IMR-90 (cell line): ENCODE measurements around the gene TMPRSS7. TPM values are rescaled to one million over a fixed set of nuclear protein-coding genes. Genes with fewer than 3 reads are reported as not detected.

Experiments used
- ATAC-seq: fragments of 200-7000 bp; cut with Tn5 transposase; 2 replicates; pipeline ENCODE4 v1.9.1; 2020; ENCODE audit warnings: low read depth, mild to moderate bottlenecking, moderate library complexity
- BruUV-seq: library from RNA; stranded (reverse); fragments of 400-500 nt; replicated peaks from 2 replicates; lab custom pipeline; 2021; lab: Mats Ljungman, UMichigan
- CTCF ChIA-PET: fragments of 300-600 bp; formaldehyde crosslinking; extraction: SDS; loops from one replicate; lab custom pipeline; 2021; ENCODE audit warnings: antibody characterized with exemption; lab: Yijun Ruan, JAX
- POLR2A ChIA-PET: fragments of 300-600 bp; sonication (Branson Sonifier 250); formaldehyde crosslinking; loops from one replicate; lab custom pipeline; 2022; ENCODE audit warnings: antibody characterized with exemption; ENCODE audit not compliant: unreplicated experiment; lab: Charles Lee
- DNase-seq: peaks from one replicate; pipeline ENCODE4 v3.0.0; 2013
- H2AFZ ChIP-seq: replicated peaks from 2 replicates; pipeline ENCODE3; 2013; ENCODE audit warnings: low read length, mild to moderate bottlenecking; ENCODE audit not compliant: poor library complexity
- H2AK5ac ChIP-seq: 2 replicates; pipeline ENCODE4 v1.6.1; 2013; ENCODE audit warnings: low read depth, low read length, inconsistent platforms
- H2AK9ac ChIP-seq: replicated peaks from 2 replicates; pipeline ENCODE3; 2013; ENCODE audit warnings: mild to moderate bottlenecking, low read depth, low read length, moderate library complexity; ENCODE audit not compliant: poor library complexity
- H2BK120ac ChIP-seq: 2 replicates; pipeline ENCODE4 v1.6.1; 2013; ENCODE audit warnings: low read depth, low read length, inconsistent platforms
- H2BK15ac ChIP-seq: 3 replicates; pipeline ENCODE4 v1.6.1; 2013; ENCODE audit warnings: low read depth, low read length, inconsistent platforms
- H2BK20ac ChIP-seq: 2 replicates; pipeline ENCODE4 v1.6.1; 2013; ENCODE audit warnings: low read depth, mild to moderate bottlenecking, inconsistent platforms, low read length, moderate library complexity
- H2BK5ac ChIP-seq: 2 replicates; pipeline ENCODE4 v1.6.1; 2013; ENCODE audit warnings: mild to moderate bottlenecking, low read depth, low read length, inconsistent platforms; ENCODE audit not compliant: poor library complexity, severe bottlenecking
- H3K14ac ChIP-seq: replicated peaks from 2 replicates; pipeline ENCODE4 v1.6.1; 2013; ENCODE audit warnings: low read depth, low read length, inconsistent platforms
- H3K18ac ChIP-seq: 2 replicates; pipeline ENCODE4 v1.6.1; 2013; ENCODE audit warnings: low read depth, low read length, control low read depth
- H3K23ac ChIP-seq: 2 replicates; pipeline ENCODE4 v1.6.1; 2013; ENCODE audit warnings: low read depth, low read length, inconsistent platforms
- H3K27ac ChIP-seq: 2 replicates; pipeline ENCODE4 v1.5.1; 2013; ENCODE audit warnings: mild to moderate bottlenecking, control low read depth, low read length; ENCODE audit not compliant: insufficient read depth
- H3K27me3 ChIP-seq: 2 replicates; pipeline ENCODE4 v1.6.1; 2013; ENCODE audit warnings: low read length; ENCODE audit not compliant: control insufficient read depth, insufficient read depth
- H3K36me3 ChIP-seq: 2 replicates; pipeline ENCODE4 v1.6.1; 2013; ENCODE audit warnings: low read length, mixed read lengths; ENCODE audit not compliant: control insufficient read depth, insufficient read depth
- H3K4ac ChIP-seq: 2 replicates; pipeline ENCODE4 v1.6.1; 2013; ENCODE audit warnings: low read depth, low read length, inconsistent platforms
- H3K4me1 ChIP-seq: 2 replicates; pipeline ENCODE4 v1.6.1; 2013; ENCODE audit warnings: low read length, mixed read lengths; ENCODE audit not compliant: control insufficient read depth, insufficient read depth
- H3K4me2 ChIP-seq: 2 replicates; pipeline ENCODE4 v1.6.1; 2013; ENCODE audit warnings: low read depth, mild to moderate bottlenecking, control low read depth, low read length, moderate library complexity
- H3K4me3 ChIP-seq: 2 replicates; pipeline ENCODE4 v1.5.1; 2013; ENCODE audit warnings: low read depth, mild to moderate bottlenecking, control low read depth, low read length, moderate library complexity; ENCODE audit not compliant: insufficient read depth
- H3K56ac ChIP-seq: 2 replicates; pipeline ENCODE4 v1.6.1; 2013; ENCODE audit warnings: low read length, inconsistent platforms; ENCODE audit not compliant: insufficient read depth; ENCODE audit errors: extremely low read depth
- H3K79me1 ChIP-seq, 2 experiments: 2 replicates each; pipeline ENCODE4 v1.6.1; 2013; ENCODE audit warnings: low read length in 2 of 2, inconsistent platforms in 1 of 2, low read depth in 1 of 2
- H3K9ac ChIP-seq: 2 replicates; pipeline ENCODE4 v1.6.1; 2013; ENCODE audit warnings: low read depth, low read length, control low read depth
- H3K9me1 ChIP-seq: 2 replicates; pipeline ENCODE4 v1.6.1; 2013; ENCODE audit warnings: low read length, inconsistent platforms; ENCODE audit not compliant: insufficient read depth
- H3K9me3 ChIP-seq: 2 replicates; pipeline ENCODE4 v1.6.1; 2013; ENCODE audit warnings: low read length; ENCODE audit not compliant: control insufficient read depth, insufficient read depth
- H4K20me1 ChIP-seq: 2 replicates; pipeline ENCODE4 v1.6.1; 2013; ENCODE audit warnings: low read length, inconsistent platforms; ENCODE audit not compliant: insufficient read depth
- H4K5ac ChIP-seq: 2 replicates; pipeline ENCODE4 v1.6.1; 2013; ENCODE audit warnings: mild to moderate bottlenecking, low read depth, low read length, control low read depth
- H4K8ac ChIP-seq, 2 experiments: 2 replicates each; pipeline ENCODE4 v1.6.1; 2013; ENCODE audit warnings: low read depth in 2 of 2, low read length in 2 of 2, control low read depth in 1 of 2, inconsistent platforms in 1 of 2
- H4K91ac ChIP-seq: 2 replicates; pipeline ENCODE4 v1.6.1; 2013; ENCODE audit warnings: low read depth, low read length, inconsistent platforms; ENCODE audit not compliant: insufficient read depth
- BHLHE40 ChIP-seq: fragments of 150-350 bp; IDR thresholded peaks from 2 replicates; pipeline ENCODE4 v1.6.1; 2016; ENCODE audit warnings: mild to moderate bottlenecking, low read depth, low read length
- CEBPB ChIP-seq: IDR thresholded peaks from 2 replicates; pipeline ENCODE4 v1.6.1; 2012; ENCODE audit warnings: low read depth, low read length, improper control_type of control experiment
- CHD1 ChIP-seq: IDR thresholded peaks from 2 replicates; pipeline ENCODE4 v1.6.1; 2012; ENCODE audit warnings: low read depth, low read length, improper control_type of control experiment
- CTCF ChIP-seq: conservative IDR thresholded peaks from 2 replicates; pipeline ENCODE4 v1.5.1; 2012; ENCODE audit warnings: mild to moderate bottlenecking, low read depth, low read length, improper control_type of control experiment
- FOS ChIP-seq: fragments of 150-350 bp; IDR thresholded peaks from 2 replicates; pipeline ENCODE4 v1.6.1; 2016; ENCODE audit warnings: low read depth, low read length
- MAFK ChIP-seq: IDR thresholded peaks from 2 replicates; pipeline ENCODE4 v1.6.1; 2012; ENCODE audit warnings: low read depth, low read length, improper control_type of control experiment
- MAZ ChIP-seq: IDR thresholded peaks from 2 replicates; pipeline ENCODE4 v1.6.1; 2012; ENCODE audit warnings: low read depth, mild to moderate bottlenecking, low read length, improper control_type of control experiment, moderate library complexity, borderline replicate concordance
- MXI1 ChIP-seq: IDR thresholded peaks from 2 replicates; pipeline ENCODE4 v1.6.1; 2012; ENCODE audit warnings: low read depth, mild to moderate bottlenecking, low read length, moderate library complexity, borderline replicate concordance
- RCOR1 ChIP-seq: IDR thresholded peaks from 2 replicates; pipeline ENCODE4 v1.6.1; 2012; ENCODE audit warnings: mild to moderate bottlenecking, low read length, improper control_type of control experiment; ENCODE audit not compliant: insufficient replicate concordance
- RFX5 ChIP-seq: IDR thresholded peaks from 2 replicates; pipeline ENCODE4 v1.8.0; 2012; ENCODE audit warnings: low read depth, mild to moderate bottlenecking, low read length, moderate library complexity
- SMC3 ChIP-seq: fragments of 150-350 bp; IDR thresholded peaks from 2 replicates; pipeline ENCODE4 v1.6.1; 2016; ENCODE audit warnings: low read depth, mild to moderate bottlenecking, antibody characterized with exemption, low read length, moderate library complexity
- WGBS, 2 experiments: methylation state at CpG; one replicate each; pipeline versions ENCODE4 v1.1.5 to v1.1.7; 2013; ENCODE audit warnings: missing lambda C conversion rate in 2 of 2; ENCODE audit not compliant: insufficient read length in 1 of 2; ENCODE audit errors: extremely low coverage in 2 of 2; 5-methylcytosine and 5-hydroxymethylcytosine counted together
- dilution Hi-C: fragments of 300-500 bp; cut with HindIII; formaldehyde crosslinking; loops from one replicate; pipeline ENCODE4 v1.14.3; 2018; ENCODE audit warnings: low sequenced_read_pairs; ENCODE audit not compliant: unreplicated experiment
- in situ Hi-C: fragments of 300-500 bp; cut with MboI; formaldehyde crosslinking; loops from 3 replicates; pipeline ENCODE4 v1.14.3; 2019; ENCODE audit warnings: low sequenced_read_pairs, inconsistent platforms, mixed read lengths
- intact Hi-C: fragments of 100-400 bp; cut with micrococcal nuclease; formaldehyde crosslinking; loops from 2 replicates; pipeline ENCODE4 v1.10.0; 2022
- polyA plus RNA-seq, 3 experiments: library from polyadenylated mRNA; depleted of rRNA; stranded (reverse); fragments of >200 nt; gene quantifications; 2 replicates each; pipeline ENCODE4 v1.2.3, GENCODE V29; 2012; ENCODE audit warnings: low replicate concordance in 1 of 3
- total RNA-seq: library from RNA; depleted of rRNA; stranded (reverse); fragments of >200 nt; gene quantifications from 2 replicates; pipeline ENCODE4 v1.2.3, GENCODE V29; 2012

Gene TMPRSS7
- total and polyA plus RNA-seq, 2 of the 4 experiments (the other 2 are of a cell fraction): 0.07 TPM; not detected in 1

DNA sequence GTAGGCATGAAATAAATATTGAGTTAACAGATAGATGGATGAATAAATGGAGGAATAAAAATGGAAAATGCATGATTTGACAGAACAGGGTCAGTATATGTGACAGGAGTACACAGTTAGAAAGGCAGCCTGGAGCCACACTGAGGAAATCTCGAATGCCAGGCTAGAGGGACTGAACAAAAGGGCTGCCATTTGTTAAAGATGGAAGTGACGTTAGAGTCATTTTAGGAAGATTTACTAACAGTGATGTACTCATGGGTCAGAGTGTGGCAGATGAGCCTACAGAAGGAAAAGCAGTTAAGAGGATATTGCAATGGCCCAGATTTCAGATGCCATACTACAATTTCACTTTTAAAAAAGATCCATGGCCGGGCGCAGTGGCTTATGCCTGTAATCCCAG, 7.4 kb upstream of the TMPRSS7 start:
- CTCF ChIA-PET: no interaction called here
- in situ Hi-C loops: no loop called here

More for the DNA sequence above, 7.4 kb upstream of the TMPRSS7 start:
- no peaks in the 10 kb centered on the region for H3K9me1 ChIP-seq
- H2AFZ ChIP-seq: no peak overlapping the region
- ATAC-seq (no peak), DNase-seq (no peak)
- no peaks in the 10 kb centered on the region for H3K36me3 ChIP-seq
- no peaks in the 10 kb centered on the region for H3K4me1 ChIP-seq
- no peak overlapping the region for H2BK5ac ChIP-seq
- no peaks in the 10 kb centered on the region for H4K20me1 ChIP-seq
- dilution Hi-C loops: no loop called here
- H4K5ac ChIP-seq: no peak overlapping the region
- H3K27me3 ChIP-seq: no peaks in the 10 kb centered on the region
- H3K4me3 ChIP-seq: no peak overlapping the region
- POLR2A ChIA-PET: no interaction called here
- H3K56ac ChIP-seq: no peak overlapping the region
- H3K18ac ChIP-seq: no peak overlapping the region
- no peak overlapping the region for H2AK5ac ChIP-seq
- 75% methylated on average over 2 of the region's 4 CpGs; no CpG with 5 or more reads in 1 of the 2 experiments for WGBS, 2 experiments
- no TSS peak for BruUV-seq
- TF ChIP-seq MXI1 (no peak), BHLHE40 (no peak), CEBPB (no peak), FOS (no peak), CHD1 (no peak), SMC3 (no peak), MAZ (no peak), MAFK (no peak), RCOR1 (no peak), CTCF (no peak), RFX5 (no peak)
- intact Hi-C loops: no loop called here
- H3K79me1 ChIP-seq: no peaks in the 10 kb centered on the region
- H4K91ac ChIP-seq: no peak overlapping the region
- no peak overlapping the region for H3K27ac ChIP-seq
- no peak overlapping the region for H3K4me2 ChIP-seq
- no peak overlapping the region for H2BK120ac ChIP-seq
- no peak overlapping the region for H3K23ac ChIP-seq
- no peak overlapping the region for H4K8ac ChIP-seq
- no peak overlapping the region for H3K4ac ChIP-seq
- H3K9me3 ChIP-seq: no peaks in the 10 kb centered on the region
- no peak overlapping the region for H3K14ac ChIP-seq
- H2AK9ac ChIP-seq: no peak overlapping the region
- H2BK20ac ChIP-seq: no peak overlapping the region
- no peak overlapping the region for H3K9ac ChIP-seq
- H2BK15ac ChIP-seq: no peak overlapping the region
